Transverse colon (tissue), 4 donors: ENCODE data around the gene ZIC4. TPM values are rescaled to one million over a fixed set of nuclear protein-coding genes. Genes with fewer than 3 reads are reported as not detected.
A peak's percentile ranks its signal among the peaks of the same experiment; 100 is the strongest.

Source experiments
- DNase-seq: peaks from one replicate; pipeline ENCODE4 v3.0.0-alpha.2; 2019
- H3K27ac ChIP-seq, 4 donors: fragments of 200-600 bp; sonication (generic); 2 replicates each; pipeline ENCODE4 v1.5.1; 2016 to 2018; ENCODE audit warnings: inconsistent platforms in 4 of 4
- H3K27me3 ChIP-seq: fragments of 200-600 bp; sonication (generic); 2 replicates; pipeline ENCODE4 v1.5.1; 2017; ENCODE audit warnings: inconsistent platforms
- H3K36me3 ChIP-seq, 4 donors: fragments of 200-600 bp; sonication (generic); 2 replicates each; pipeline ENCODE4 v1.5.1; 2017 to 2019; ENCODE audit warnings: inconsistent platforms in 4 of 4
- H3K4me1 ChIP-seq, 4 donors: fragments of 200-600 bp; sonication (generic); 2 replicates each; pipeline ENCODE4 v1.5.1; 2017 to 2020; ENCODE audit warnings: inconsistent platforms in 4 of 4
- H3K4me3 ChIP-seq, 4 donors: fragments of 200-600 bp; sonication (generic); 1 replicate in 1 of 4; 2 replicates in 3 of 4; pipeline versions ENCODE4 v1.5.1 to v1.6.1; 2017 to 2019; ENCODE audit warnings: inconsistent platforms in 4 of 4
- H3K9me3 ChIP-seq, 2 donors: fragments of 200-600 bp; sonication (generic); 2 replicates each; pipeline ENCODE4 v1.5.1; 2017 to 2019; ENCODE audit warnings: inconsistent platforms in 2 of 2
- CTCF ChIP-seq, 5 experiments: fragments of 200-600 bp in 3 of 5; fragments of 450-650 bp in 2 of 5; sonication (generic) in 3 of 5; IDR thresholded peaks; 1 replicate in 2 of 5; 2 replicates in 3 of 5; pipeline ENCODE4 v1.5.1; 2016 to 2017; ENCODE audit warnings: antibody characterized with exemption in 5 of 5, inconsistent platforms in 3 of 5, mild to moderate bottlenecking in 2 of 5, moderate library complexity in 1 of 5
- EP300 ChIP-seq: sonication (generic); formaldehyde crosslinking; IDR thresholded peaks from one replicate; pipeline ENCODE4 v1.6.1; 2017; ENCODE audit warnings: antibody characterized with exemption, low read depth
- POLR2A ChIP-seq: fragments of 450-650 bp; IDR thresholded peaks from one replicate; pipeline ENCODE4 v1.6.1; 2016; ENCODE audit warnings: antibody characterized with exemption, mild to moderate bottlenecking, moderate library complexity
- POLR2AphosphoS5 ChIP-seq, 3 donors: sonication (generic); formaldehyde crosslinking; IDR thresholded peaks; one replicate each; pipeline ENCODE4 v1.6.1; 2016; ENCODE audit warnings: antibody characterized with exemption in 3 of 3
- WGBS, 2 donors: methylation state at CpG; one replicate each; pipeline ENCODE4 v1.1.5; 2018; ENCODE audit warnings: low coverage in 1 of 2; 5-methylcytosine and 5-hydroxymethylcytosine counted together
- in situ Hi-C, 4 donors: fragments of 200-750 bp; cut with MboI; loops; one replicate each; pipeline versions ENCODE4 v1.15.0 to v1.15.1; 2017; ENCODE audit warnings: low sequenced_read_pairs in 3 of 4, low pct_ligation_motif_present in 1 of 4, low pct_unique_long_range_greater_than_20kb in 1 of 4
- intact Hi-C: fragments of 100-400 bp; cut with DNase I; formaldehyde crosslinking; loops from one replicate; pipeline ENCODE4 v1.15.1; 2023; ENCODE audit warnings: low total_unique reads
- total RNA-seq, 4 donors: library from RNA; depleted of rRNA; stranded (reverse); fragments of >200 nt; gene quantifications; one replicate each; pipeline ENCODE4 v1.1.0, GENCODE V29; 2016

The ZIC4 gene
- total RNA-seq, 4 donors from 2014 or later: not detected

- no peak for DNase-seq
- peaks cover 4 to 17% (median 9%) of the 10 kb centered on the region in 4 donors for H3K4me1 ChIP-seq
- H3K27ac ChIP-seq: no peak overlapping the region
- H3K9me3 ChIP-seq: no peaks in the 10 kb centered on the region
- intact Hi-C loops (no loop called here), in situ Hi-C loops (no loop called here)
- 25 to 30% methylated on average over 2 to 29 of the region's 32 CpGs for WGBS, 2 donors
- TF ChIP-seq EP300 (no peak), CTCF (IDR thresholded peaks at IDR 0.05) (no peak), POLR2A (no peak), POLR2AphosphoS5 (IDR thresholded peaks at IDR 0.05) (no peak)
- peaks cover 100% of the 10 kb centered on the region for H3K27me3 ChIP-seq
- H3K4me3 ChIP-seq: no peak overlapping the region
- no peaks in the 10 kb centered on the region for H3K36me3 ChIP-seq
Observed at GRCh38 chr3:147420353-147421183, 14.2 kb upstream of the ZIC4 start.

GRCh38 chr3:147419781-147420224 is 13.5 kb upstream of the ZIC4 start:
- Histone ChIP-seq H3K36me3 (no peaks in the 10 kb centered on the region), H3K4me1 (peaks cover 4 to 17% (median 9%) of the 10 kb centered on the region in 4 donors), H3K27me3 (peaks cover 100% of the 10 kb centered on the region), H3K4me3 (no peak overlapping the region), H3K9me3 (no peaks in the 10 kb centered on the region), H3K27ac (no peak overlapping the region)
- TF ChIP-seq POLR2AphosphoS5 (IDR thresholded peaks at IDR 0.05) (no peak), EP300 (no peak), CTCF (IDR thresholded peaks at IDR 0.05) (no peak), POLR2A (no peak)
- in situ Hi-C loops (no loop called here), intact Hi-C loops (no loop called here)
- 23 to 40% methylated on average over 7 to 10 of the region's 10 CpGs for WGBS, 2 donors
- no peak for DNase-seq

GRCh38 chr3:147418808-147419701 is 12.7 kb upstream of the ZIC4 start:
- Histone ChIP-seq H3K36me3 (no peaks in the 10 kb centered on the region), H3K27ac (no peak overlapping the region), H3K9me3 (no peaks in the 10 kb centered on the region), H3K27me3 (peaks cover 100% of the 10 kb centered on the region), H3K4me3 (peak overlapping the region in 1 of 4 donors; percentile 20), H3K4me1 (peaks cover 4 to 17% (median 9%) of the 10 kb centered on the region in 4 donors)
- no peak for TF ChIP-seq POLR2A
- TF ChIP-seq EP300: no peak
- no peak for TF ChIP-seq CTCF (IDR thresholded peaks at IDR 0.05)
- TF ChIP-seq POLR2AphosphoS5 (IDR thresholded peaks at IDR 0.05): no peak
- WGBS, 2 donors: 13 to 24% methylated on average over 11 to 54 of the region's 54 CpGs
- intact Hi-C loops (no loop called here), in situ Hi-C loops (no loop called here)
- no peak for DNase-seq

GRCh38 chr3:147418371-147418781 is 12.0 kb upstream of the ZIC4 start:
- in situ Hi-C loops: no loop called here
- H3K27ac ChIP-seq: no peak overlapping the region
- H3K9me3 ChIP-seq: no peaks in the 10 kb centered on the region
- intact Hi-C loops: no loop called here
- no peak for DNase-seq
- H3K4me3 ChIP-seq: no peak overlapping the region
- no peaks in the 10 kb centered on the region for H3K36me3 ChIP-seq
- peaks cover 7 to 20% (median 11%) of the 10 kb centered on the region in 4 donors for H3K4me1 ChIP-seq
- peaks cover 100% of the 10 kb centered on the region for H3K27me3 ChIP-seq
- WGBS, 2 donors: 6 to 45% methylated on average over 2 to 4 of the region's 4 CpGs
- TF ChIP-seq POLR2A (no peak), CTCF (IDR thresholded peaks at IDR 0.05) (no peak), POLR2AphosphoS5 (IDR thresholded peaks at IDR 0.05) (no peak), EP300 (no peak)
